HG03060 (cell line): Measurements from ENCODE around the gene CMSS1.
"Not testable (repeated sequence)": the region's sequence is repeated elsewhere in the genome, so short reads cannot be mapped to it uniquely, and the experiment has no call there.

Experiments used
- ATAC-seq: cut with Tn5 transposase; IDR thresholded peaks from one replicate; pipeline ENCODE4 v1.9.1; 2021; ENCODE audit warnings: low read depth, moderate number of reproducible peaks; ENCODE audit not compliant: unreplicated experiment

The CMSS1 gene

GRCh38 chr3:100096286-100096685 lies 278.6 kb downstream of the CMSS1 start:
- not testable (repeated sequence) for ATAC-seq

GRCh38 chr3:100096866-100097265 lies 279.2 kb downstream of the CMSS1 start:
- ATAC-seq, result no peak

DNA sequence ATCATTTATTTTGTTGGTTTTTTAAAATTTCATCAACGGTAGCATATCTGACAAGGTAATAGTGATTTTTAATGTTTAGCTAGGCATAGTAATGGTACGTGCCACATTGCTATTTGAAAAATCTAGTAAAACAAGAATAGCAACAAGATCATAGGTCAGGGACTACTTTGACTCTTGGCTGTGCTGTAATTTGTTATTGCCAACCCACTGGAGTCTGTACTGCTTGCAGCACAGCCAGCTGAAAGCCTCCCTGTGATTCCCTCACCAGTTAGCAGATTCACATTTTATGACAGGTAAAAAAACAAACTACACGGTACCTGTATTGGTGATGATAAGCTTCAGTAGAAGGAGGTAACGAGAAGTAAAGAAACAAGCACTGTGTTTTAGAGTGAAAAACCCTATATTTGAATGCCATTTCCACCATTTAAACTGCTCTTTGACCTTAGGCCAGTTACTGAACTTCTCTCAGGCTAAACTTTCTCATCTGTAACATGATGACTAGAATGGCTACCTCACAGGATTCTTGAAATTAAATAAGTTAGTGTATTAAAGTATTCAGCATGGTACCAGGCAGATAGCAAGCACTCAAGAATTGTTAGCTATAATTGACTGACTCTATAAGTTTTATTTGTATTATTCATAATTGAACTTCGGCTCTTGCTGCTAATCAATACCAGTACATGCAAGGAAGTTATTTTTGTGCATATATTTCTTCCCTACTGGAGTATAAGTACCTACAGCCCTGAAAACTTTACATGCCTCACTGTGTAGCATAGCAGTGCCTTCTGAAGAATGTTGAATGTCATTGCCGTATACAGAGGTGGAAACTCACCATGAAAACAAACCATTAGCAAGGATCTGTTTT lies 280.5 kb downstream of the CMSS1 start:
- no peak for ATAC-seq

DNA sequence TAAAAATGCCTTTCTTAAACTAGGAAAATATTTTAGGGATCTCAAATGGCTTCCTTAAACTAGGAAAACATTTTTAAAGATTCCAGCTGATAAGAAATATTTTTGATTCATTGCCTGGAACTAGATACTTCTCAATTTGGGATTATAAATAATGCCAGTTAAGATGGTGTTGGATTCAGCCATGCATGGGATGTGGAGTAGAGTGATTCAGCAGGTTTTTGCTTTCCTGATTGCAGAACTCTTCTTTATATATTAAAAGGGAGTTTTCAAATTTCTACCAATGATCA lies 281.1 kb downstream of the CMSS1 start:
- ATAC-seq, result no peak

GRCh38 chr3:100099621-100100020 lies 282.0 kb downstream of the CMSS1 start:
- no peak for ATAC-seq

DNA sequence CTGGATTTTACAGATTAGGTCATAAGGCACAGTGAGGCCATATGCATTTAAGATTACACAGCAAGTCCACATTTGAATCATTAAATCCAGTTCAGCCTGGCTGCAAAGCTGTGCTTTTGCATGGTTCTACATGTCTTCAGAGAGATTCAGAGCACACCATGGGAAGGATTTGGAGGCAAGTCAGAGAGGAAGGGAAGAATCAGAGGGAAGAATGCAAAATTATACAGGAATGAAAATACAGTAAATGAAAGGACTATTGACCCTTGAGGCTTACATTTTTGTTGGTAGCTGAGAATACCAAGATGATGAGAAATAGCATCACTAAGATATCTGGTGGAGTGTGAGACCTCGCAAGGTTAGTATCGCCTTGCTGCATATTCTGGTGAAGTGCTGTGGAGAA lies 282.8 kb downstream of the CMSS1 start:
- ATAC-seq, result no peak

DNA sequence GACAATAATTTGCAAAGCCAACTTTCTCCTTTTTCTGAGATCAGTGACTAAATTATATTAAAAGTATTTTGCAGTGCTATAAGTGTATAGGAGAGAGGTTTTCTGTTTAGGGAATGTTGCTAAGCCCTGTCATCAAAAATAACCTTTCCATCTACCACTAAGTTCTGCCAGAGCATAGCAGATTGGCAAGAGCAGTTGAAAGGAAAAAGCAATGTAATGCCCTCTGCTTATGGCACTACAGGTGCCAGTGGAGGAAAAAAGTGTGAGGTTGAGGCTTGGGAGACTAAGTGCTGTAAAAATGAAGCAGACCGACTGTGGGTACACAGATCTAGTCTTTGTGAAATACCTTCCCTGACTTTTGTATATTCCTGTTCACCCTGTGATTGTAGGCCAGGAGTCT lies 285.1 kb downstream of the CMSS1 start:
- no peak for ATAC-seq

DNA sequence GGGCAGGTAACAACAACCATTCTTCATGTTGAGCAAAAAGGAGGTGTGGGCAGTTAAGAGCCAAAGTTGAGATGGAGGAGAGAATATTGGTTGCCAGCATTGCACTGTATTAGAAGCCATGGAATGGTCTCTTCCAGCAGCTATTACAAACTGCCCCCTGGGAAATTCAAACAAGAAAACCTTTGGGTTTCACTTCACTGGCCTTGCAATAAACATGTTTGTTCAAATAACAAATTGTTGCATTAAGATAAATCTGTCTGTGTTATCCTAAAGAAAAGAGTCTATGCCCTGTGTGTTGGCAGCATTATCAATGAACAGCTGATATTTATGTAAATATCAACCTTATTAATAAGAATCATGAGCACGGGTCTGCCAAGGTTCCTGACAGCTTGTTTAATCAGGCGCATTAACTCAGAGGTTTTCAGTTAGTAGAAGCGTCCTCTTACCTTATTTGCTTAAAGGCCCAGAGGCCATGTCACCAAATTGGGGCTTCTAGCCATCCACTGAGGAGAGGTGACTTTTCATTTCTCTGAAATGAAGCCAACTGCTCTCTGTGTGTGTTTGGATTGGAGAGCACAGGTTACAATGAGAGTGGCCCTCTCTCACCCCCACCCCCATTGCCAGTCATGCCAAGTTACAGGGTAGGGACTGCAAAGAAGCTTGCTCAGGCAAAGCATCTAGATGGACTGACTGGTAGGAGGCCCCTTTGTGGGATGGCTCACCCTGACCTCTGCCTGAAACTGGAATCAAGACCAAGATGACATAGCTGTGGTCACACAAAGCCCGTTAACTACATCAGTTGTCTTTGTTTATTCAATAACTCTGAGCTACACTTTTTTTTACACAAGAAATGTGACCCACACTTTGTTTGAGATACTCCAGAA lies 286.1 kb downstream of the CMSS1 start:
- peak; percentile 79 for ATAC-seq

- ATAC-seq, result peak; percentile 17
Observed at GRCh38 chr3:100104442-100104798, 286.8 kb downstream of the CMSS1 start.

DNA sequence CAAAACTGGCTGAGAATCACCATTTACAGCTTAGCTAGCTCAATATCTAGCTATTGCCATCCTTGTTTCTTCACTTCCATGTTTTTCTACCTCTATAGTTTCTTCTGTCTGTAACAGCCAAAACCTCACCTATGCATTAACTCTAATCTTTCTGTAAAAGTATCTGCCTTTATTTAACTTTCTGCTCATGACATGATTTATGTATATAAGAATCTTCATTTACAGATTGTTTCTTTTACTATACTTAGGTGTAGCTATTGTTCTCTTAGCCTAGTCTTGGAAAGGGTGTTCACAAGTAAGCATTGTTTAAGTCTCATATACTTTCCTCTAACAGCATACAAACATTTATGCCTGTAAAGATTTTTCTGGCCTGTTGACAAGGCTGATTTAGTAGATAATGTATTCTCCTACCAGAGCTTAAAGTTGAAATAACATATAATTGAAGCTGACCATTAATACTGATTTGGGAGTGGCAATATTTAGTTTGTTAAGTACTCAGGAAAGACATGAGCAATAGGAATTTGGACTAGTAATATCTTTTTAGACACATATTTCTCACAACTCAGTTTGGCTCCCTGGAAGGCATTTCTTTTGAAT lies 287.3 kb downstream of the CMSS1 start:
- ATAC-seq, result no peak

- peak; percentile 33 for ATAC-seq
Observed at GRCh38 chr3:100105501-100105900, 287.8 kb downstream of the CMSS1 start.

- ATAC-seq, result no peak
Observed at GRCh38 chr3:100106094-100106493, 288.4 kb downstream of the CMSS1 start.

DNA sequence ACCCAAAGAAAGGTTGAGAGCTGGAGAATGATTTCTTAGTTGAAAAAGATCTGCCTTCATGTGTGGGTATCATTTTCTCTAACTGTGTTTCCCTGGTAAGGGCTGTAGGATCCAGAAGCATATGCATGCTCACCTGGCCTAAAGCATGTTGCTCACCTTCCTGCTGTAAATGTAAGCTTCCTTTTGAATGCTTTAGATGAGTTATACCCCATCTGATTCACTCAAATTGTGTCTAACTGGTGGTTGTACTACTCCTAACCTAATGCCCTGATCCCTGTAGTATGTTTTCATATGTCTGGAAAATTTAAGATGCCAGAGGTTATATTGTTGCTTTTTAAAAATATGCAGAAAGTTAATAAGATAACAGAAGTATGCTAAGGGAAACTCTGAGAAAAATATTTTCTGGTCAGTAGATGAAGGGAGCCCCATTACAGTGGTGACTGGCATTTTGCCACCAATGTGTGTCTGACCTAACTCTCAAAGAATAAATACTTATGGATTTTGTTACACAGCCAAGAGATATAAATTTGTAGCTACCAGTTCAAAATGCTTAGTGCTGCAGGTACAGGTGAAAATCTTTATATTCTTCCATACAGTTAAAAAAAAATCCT lies 289.0 kb downstream of the CMSS1 start:
- no peak for ATAC-seq

GRCh38 chr3:100107221-100107814 lies 289.7 kb downstream of the CMSS1 start:
- ATAC-seq, result no peak

DNA sequence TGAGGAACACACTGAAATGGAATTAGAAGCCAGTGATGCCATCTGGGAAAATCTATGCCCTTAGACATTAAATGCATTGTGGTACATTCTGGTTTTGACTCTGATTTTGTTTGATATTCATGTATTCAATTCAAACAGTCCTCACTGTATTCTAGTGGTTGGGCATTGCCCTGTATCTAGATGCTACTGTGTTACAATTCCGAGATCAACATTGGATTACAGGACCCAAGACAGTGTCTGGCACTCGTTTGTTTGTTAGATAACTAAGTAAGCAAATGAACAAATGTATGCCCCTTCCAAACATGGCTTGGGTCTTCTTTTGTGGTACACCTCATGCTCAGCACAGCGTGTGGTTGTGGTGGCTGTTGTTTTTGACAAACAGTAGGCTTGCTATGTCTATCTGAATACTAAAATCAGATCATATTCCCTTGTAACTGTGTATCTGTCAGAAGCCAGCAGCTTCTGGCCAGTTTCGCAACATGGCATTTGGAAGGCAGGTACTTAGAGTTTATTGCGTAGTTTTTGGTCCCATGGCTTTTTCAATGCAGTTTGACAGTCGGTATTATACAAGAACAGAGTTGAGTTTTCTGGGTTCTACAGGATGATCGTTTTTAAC lies 290.9 kb downstream of the CMSS1 start:
- ATAC-seq, result no peak

- ATAC-seq, result no peak
Observed at GRCh38 chr3:100110162-100110561, 292.5 kb downstream of the CMSS1 start.

DNA sequence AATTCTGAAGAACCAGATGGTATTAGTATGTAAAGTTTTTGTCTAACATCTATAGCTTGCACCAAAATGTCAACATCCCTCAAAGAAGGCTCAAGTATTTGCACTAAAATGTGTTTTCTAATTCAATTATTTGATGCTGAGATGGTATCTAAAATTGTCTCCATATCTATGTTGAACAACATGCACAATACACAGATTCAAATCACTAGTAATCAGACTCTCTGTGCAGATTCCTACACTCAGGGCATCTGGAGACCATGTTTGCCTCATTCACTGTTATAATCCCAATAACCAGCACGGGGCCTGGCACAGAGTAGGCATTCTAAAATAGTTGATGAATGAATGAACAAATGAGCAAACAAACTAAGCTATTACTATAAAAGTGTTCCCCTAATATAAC lies 294.1 kb downstream of the CMSS1 start:
- no peak for ATAC-seq

GRCh38 chr3:100113723-100114412 lies 296.2 kb downstream of the CMSS1 start:
- ATAC-seq, result no peak

DNA sequence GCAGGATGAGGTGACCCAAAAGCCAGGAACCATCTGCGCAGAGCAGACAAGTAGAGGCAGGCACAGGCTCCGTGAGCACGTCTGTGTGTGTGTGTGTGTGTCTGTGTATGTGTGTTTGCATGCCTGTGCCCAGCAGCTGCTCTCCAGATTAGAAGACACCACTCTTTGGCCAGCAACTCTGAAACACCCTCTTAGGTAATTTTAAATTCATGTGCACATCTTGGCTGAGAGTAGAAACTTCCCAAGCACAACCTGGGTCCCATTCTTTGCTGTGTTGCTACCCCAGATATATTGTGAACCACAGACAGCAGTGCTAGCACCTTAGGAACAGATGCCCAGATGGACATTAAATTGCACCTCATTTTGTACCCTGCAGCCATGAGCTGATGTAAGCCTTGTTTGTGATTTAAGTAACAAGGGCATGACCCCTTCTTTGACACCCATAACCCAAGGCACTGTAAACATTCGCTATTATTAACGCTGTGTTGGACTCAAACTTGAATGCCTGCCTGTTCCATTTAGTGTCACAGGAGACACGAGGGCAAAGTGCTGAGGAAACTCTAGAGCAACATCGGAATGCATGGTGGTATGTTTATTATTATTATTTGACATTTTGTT lies 296.9 kb downstream of the CMSS1 start, which contains the start of gene FILIP1L:
FILIP1L (minus strand) TSS at position 89 of the 618 bp plus-strand sequence.
- no peak for ATAC-seq
